ENCODE results near the gene B3GNT4.
"Not testable (repeated sequence)": the region's sequence is repeated elsewhere in the genome, so short reads cannot be mapped to it uniquely, and the experiment has no call there.

Gene B3GNT4

GRCh38 chr12:122201381-122201780 is 2.1 kb upstream of the B3GNT4 start:
- H3K4me1 Mint-ChIP-seq: peaks cover 34% of the 10 kb centered on the region
- DNase-seq (ENCODE audit: low spot score in 2 of 2) (no peak), ATAC-seq (no peak)
- no peak overlapping the region for H3K4me3 Mint-ChIP-seq
- H3K36me3 Mint-ChIP-seq: peaks cover 31% of the 10 kb centered on the region
- no peaks in the 10 kb centered on the region for H3K9me3 Mint-ChIP-seq
- H3K27ac Mint-ChIP-seq: no peak overlapping the region

GRCh38 chr12:122202017-122202416 is 1.5 kb upstream of the B3GNT4 start:
- Mint-ChIP-seq H3K9me3 (no peaks in the 10 kb centered on the region), H3K4me1 (peaks cover 37% of the 10 kb centered on the region), H3K4me3 (no peak overlapping the region), H3K36me3 (peaks cover 36% of the 10 kb centered on the region), H3K27ac (no peak overlapping the region)
- DNase-seq (ENCODE audit: low spot score in 2 of 2) (no peak), ATAC-seq (no peak)

- Mint-ChIP-seq H3K4me1 (peaks cover 30% of the 10 kb centered on the region), H3K36me3 (peaks cover 36% of the 10 kb centered on the region), H3K27ac (peak overlapping the region; percentile 20), H3K4me3 (peak overlapping the region; percentile 65)
- ATAC-seq; H3K9me3 Mint-ChIP-seq; DNase-seq (ENCODE audit: low spot score in 2 of 2): not testable (repeated sequence)
Observed at GRCh38 chr12:122202811-122203210, 698 bp upstream of the B3GNT4 start.

- peak overlapping the region; percentile 65 for H3K4me3 Mint-ChIP-seq
- no peak for DNase-seq (ENCODE audit: low spot score in 2 of 2)
- peaks cover 22% of the 10 kb centered on the region for H3K4me1 Mint-ChIP-seq
- ATAC-seq: peak; percentile 22
- H3K27ac Mint-ChIP-seq: no peak overlapping the region
- H3K9me3 Mint-ChIP-seq: no peaks in the 10 kb centered on the region
- H3K36me3 Mint-ChIP-seq: peaks cover 49% of the 10 kb centered on the region
Observed at GRCh38 chr12:122204167-122205052, 901 bp downstream of the B3GNT4 start.

- no peak overlapping the region for H3K27ac Mint-ChIP-seq
- H3K36me3 Mint-ChIP-seq: peaks cover 58% of the 10 kb centered on the region
- no peaks in the 10 kb centered on the region for H3K9me3 Mint-ChIP-seq
- H3K4me1 Mint-ChIP-seq: peaks cover 22% of the 10 kb centered on the region
- ATAC-seq: no peak
- H3K4me3 Mint-ChIP-seq: peak overlapping the region; percentile 65
- no peak for DNase-seq (ENCODE audit: low spot score in 2 of 2)
Observed at GRCh38 chr12:122205053-122205925, 1.8 kb downstream of the B3GNT4 start.

GRCh38 chr12:122206111-122206881 is 2.8 kb downstream of the B3GNT4 start:
- DNase-seq (ENCODE audit: low spot score in 2 of 2): no peak
- no peak for ATAC-seq
- H3K4me3 Mint-ChIP-seq: no peak overlapping the region
- H3K27ac Mint-ChIP-seq: peak overlapping the region; percentile 79
- H3K9me3 Mint-ChIP-seq: no peaks in the 10 kb centered on the region
- peaks cover 68% of the 10 kb centered on the region for H3K36me3 Mint-ChIP-seq
- peaks cover 21% of the 10 kb centered on the region for H3K4me1 Mint-ChIP-seq

GRCh38 chr12:122206976-122207375 is 3.5 kb downstream of the B3GNT4 start:
- Mint-ChIP-seq H3K4me3 (no peak overlapping the region), H3K9me3 (no peaks in the 10 kb centered on the region), H3K4me1 (peaks cover 18% of the 10 kb centered on the region), H3K36me3 (peaks cover 74% of the 10 kb centered on the region), H3K27ac (no peak overlapping the region)
- DNase-seq (ENCODE audit: low spot score in 2 of 2) (no peak), ATAC-seq (no peak)

- Mint-ChIP-seq H3K27ac (no peak overlapping the region), H3K9me3 (no peaks in the 10 kb centered on the region), H3K36me3 (peaks cover 79% of the 10 kb centered on the region), H3K4me1 (peaks cover 18% of the 10 kb centered on the region), H3K4me3 (no peak overlapping the region)
- DNase-seq (ENCODE audit: low spot score in 2 of 2) (no peak), ATAC-seq (no peak)
Observed at GRCh38 chr12:122207391-122207790, 3.9 kb downstream of the B3GNT4 start.

GRCh38 chr12:122208073-122208820 is 4.7 kb downstream of the B3GNT4 start:
- Mint-ChIP-seq H3K4me1 (peaks cover 18% of the 10 kb centered on the region), H3K36me3 (peaks cover 87% of the 10 kb centered on the region), H3K4me3 (no peak overlapping the region), H3K27ac (no peak overlapping the region), H3K9me3 (no peaks in the 10 kb centered on the region)
- ATAC-seq (no peak), DNase-seq (ENCODE audit: low spot score in 2 of 2) (no peak)

GRCh38 chr12:122215771-122216170 is 12.3 kb downstream of the B3GNT4 start:
- no peak overlapping the region for H3K27ac Mint-ChIP-seq
- H3K36me3 Mint-ChIP-seq: peaks cover 100% of the 10 kb centered on the region
- peaks cover 6% of the 10 kb centered on the region for H3K4me1 Mint-ChIP-seq
- ATAC-seq (peak; percentile 65), DNase-seq (ENCODE audit: low spot score in 2 of 2) (no peak)
- H3K9me3 Mint-ChIP-seq: no peaks in the 10 kb centered on the region
- no peak overlapping the region for H3K4me3 Mint-ChIP-seq

- ATAC-seq (no peak), DNase-seq (ENCODE audit: low spot score in 2 of 2) (no peak)
- H3K27ac Mint-ChIP-seq: no peak overlapping the region
- H3K4me1 Mint-ChIP-seq: peaks cover 6% of the 10 kb centered on the region
- H3K4me3 Mint-ChIP-seq: no peak overlapping the region
- H3K36me3 Mint-ChIP-seq: peaks cover 100% of the 10 kb centered on the region
- H3K9me3 Mint-ChIP-seq: no peaks in the 10 kb centered on the region
Observed at GRCh38 chr12:122216445-122216844, 12.9 kb downstream of the B3GNT4 start.

- H3K4me3 Mint-ChIP-seq: peak within 1 kb of the TSS; percentile 94
- peaks cover 46% of the 10 kb centered on the region for H3K4me1 Mint-ChIP-seq
- H3K36me3 Mint-ChIP-seq: peaks cover 60% of the 10 kb centered on the region
- DNase-seq (ENCODE audit: low spot score in 2 of 2) (peak; percentile 98 to 99), ATAC-seq (peak; percentile 95)
- no peaks in the 10 kb centered on the region for H3K9me3 Mint-ChIP-seq
- peak within 1 kb of the TSS; percentile 93 for H3K27ac Mint-ChIP-seq
Observed at GRCh38 chr12:122225683-122226365, 22.3 kb downstream of the B3GNT4 start, which contains the start of gene DIABLO. TSS of gene DIABLO (minus strand) at chr12:122226052. CDS start at chr12:122226014, 38 bp downstream.

GRCh38 chr12:122226366-122227125 is 23.0 kb downstream of the B3GNT4 start:
- Mint-ChIP-seq H3K36me3 (peaks cover 59% of the 10 kb centered on the region), H3K27ac (peak overlapping the region; percentile 45), H3K9me3 (no peaks in the 10 kb centered on the region), H3K4me3 (peak overlapping the region; percentile 94), H3K4me1 (peaks cover 46% of the 10 kb centered on the region)
- DNase-seq (ENCODE audit: low spot score in 2 of 2): no peak
- peak; percentile 73 for ATAC-seq

Data from stimulated activated effector memory CD8-positive, alpha-beta T cell treated with anti-CD3 and anti-CD28 coated beads, Interleukin-12 subunit alpha, Interleukin-12 subunit beta, amount 100 ng/mL, for 72 hours (primary cell).